ENCODE measurements around the gene ZNF860. TPM values are rescaled to one million over a fixed set of nuclear protein-coding genes. Genes with fewer than 3 reads are reported as not detected.

ZNF860 gene
- total RNA-seq, 1 donor from 2014 or later = 1.2 TPM

DNA sequence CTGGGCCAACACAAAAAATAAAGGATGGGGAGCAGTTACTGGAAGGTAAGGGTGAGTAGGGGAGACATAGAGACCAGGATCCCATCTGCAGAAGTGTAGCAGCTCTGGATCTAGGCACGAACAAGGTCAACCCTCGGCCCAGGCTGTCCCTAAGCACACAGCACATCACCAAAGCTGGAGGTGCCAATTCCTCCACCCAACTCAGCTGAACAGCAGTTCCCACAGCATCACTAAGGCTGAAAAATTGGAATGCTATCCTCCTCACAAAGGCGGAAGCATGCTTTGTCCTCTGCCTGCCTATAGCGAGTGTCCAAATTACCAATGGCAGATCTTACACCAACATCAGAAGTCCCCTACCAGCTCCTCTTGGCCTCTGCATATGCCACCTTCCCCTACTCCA, 34.4 kb upstream of the ZNF860 start:
- Mint-ChIP-seq H3K4me1 (peaks cover 19% of the 10 kb centered on the region), H3K36me3 (no peaks in the 10 kb centered on the region), H3K9me3 (peaks cover 17% of the 10 kb centered on the region), H3K27ac (no peak overlapping the region), H3K4me3 (no peak overlapping the region), H3K27me3 (ENCODE audit: low read depth) (no peaks in the 10 kb centered on the region)
- DNase-seq (ENCODE audit: low spot score in 2 of 2, unreplicated experiment in 2 of 2) = no peak
- TF ChIP-seq, protein P1, sequence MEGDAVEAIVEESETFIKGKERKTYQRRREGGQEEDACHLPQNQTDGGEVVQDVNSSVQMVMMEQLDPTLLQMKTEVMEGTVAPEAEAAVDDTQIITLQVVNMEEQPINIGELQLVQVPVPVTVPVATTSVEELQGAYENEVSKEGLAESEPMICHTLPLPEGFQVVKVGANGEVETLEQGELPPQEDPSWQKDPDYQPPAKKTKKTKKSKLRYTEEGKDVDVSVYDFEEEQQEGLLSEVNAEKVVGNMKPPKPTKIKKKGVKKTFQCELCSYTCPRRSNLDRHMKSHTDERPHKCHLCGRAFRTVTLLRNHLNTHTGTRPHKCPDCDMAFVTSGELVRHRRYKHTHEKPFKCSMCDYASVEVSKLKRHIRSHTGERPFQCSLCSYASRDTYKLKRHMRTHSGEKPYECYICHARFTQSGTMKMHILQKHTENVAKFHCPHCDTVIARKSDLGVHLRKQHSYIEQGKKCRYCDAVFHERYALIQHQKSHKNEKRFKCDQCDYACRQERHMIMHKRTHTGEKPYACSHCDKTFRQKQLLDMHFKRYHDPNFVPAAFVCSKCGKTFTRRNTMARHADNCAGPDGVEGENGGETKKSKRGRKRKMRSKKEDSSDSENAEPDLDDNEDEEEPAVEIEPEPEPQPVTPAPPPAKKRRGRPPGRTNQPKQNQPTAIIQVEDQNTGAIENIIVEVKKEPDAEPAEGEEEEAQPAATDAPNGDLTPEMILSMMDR (IDR thresholded peaks at IDR 0.05; ENCODE audit: unreplicated experiment) = no peak

DNA sequence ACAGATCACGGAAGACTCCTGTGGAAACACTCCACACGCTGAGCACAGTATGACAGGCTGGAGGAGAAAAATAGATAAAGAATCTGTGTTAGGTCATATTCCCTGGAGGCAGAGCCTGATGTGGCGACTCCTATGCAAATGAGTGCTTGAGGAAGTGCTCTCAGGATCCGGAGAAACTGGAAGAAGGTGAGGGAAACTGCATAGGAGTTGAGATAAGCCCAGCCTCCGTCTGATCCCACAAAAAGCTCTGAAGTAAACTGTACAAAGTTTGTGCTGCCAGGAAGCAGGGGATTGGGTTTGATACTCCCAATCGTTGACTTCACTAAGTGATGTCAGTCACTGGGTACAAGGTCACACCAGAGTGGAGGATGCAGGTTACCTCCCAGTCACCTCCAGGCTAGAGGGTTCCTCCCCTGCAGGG, 33.9 kb upstream of the ZNF860 start:
- TF ChIP-seq, protein P1 (IDR thresholded peaks at IDR 0.05; ENCODE audit: unreplicated experiment) = no peak
- H3K27ac Mint-ChIP-seq = peak overlapping the region; percentile 10

DNA sequence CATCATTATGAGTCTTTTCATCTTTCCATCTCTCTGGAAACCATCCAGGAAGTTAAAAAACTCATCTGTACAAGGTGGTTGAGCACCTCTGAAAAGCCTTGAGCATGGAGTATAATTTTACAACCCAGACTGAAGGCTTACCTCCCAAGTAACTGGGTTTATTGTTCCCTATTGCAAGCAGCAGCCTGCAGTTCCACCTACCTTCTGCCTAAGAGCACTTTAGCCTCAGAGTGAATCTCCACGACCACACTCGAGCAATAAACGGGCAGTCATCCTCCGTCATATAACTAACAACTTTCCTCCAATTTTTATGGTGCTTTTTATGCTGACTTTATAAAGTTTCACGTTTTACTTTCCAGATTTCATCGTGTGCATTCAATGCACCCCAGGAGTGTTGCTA, 33.3 kb upstream of the ZNF860 start:
- no peak overlapping the region for H3K4me3 Mint-ChIP-seq
- H3K4me1 Mint-ChIP-seq = peaks cover 19% of the 10 kb centered on the region
- H3K9me3 Mint-ChIP-seq = peaks cover 12% of the 10 kb centered on the region
- no peaks in the 10 kb centered on the region for H3K36me3 Mint-ChIP-seq
- no peaks in the 10 kb centered on the region for H3K27me3 Mint-ChIP-seq (ENCODE audit: low read depth)
- DNase-seq (ENCODE audit: low spot score in 2 of 2, unreplicated experiment in 2 of 2) = no peak
- TF ChIP-seq, protein P1 (IDR thresholded peaks at IDR 0.05; ENCODE audit: unreplicated experiment) = no peak
- H3K27ac Mint-ChIP-seq = no peak overlapping the region

More for the DNA sequence above, 33.9 kb upstream of the ZNF860 start:
- no peak for DNase-seq (ENCODE audit: low spot score in 2 of 2, unreplicated experiment in 2 of 2)
- Mint-ChIP-seq H3K36me3 (no peaks in the 10 kb centered on the region), H3K9me3 (peaks cover 17% of the 10 kb centered on the region), H3K4me1 (peaks cover 19% of the 10 kb centered on the region), H3K4me3 (no peak overlapping the region), H3K27me3 (ENCODE audit: low read depth) (no peaks in the 10 kb centered on the region)

DNA sequence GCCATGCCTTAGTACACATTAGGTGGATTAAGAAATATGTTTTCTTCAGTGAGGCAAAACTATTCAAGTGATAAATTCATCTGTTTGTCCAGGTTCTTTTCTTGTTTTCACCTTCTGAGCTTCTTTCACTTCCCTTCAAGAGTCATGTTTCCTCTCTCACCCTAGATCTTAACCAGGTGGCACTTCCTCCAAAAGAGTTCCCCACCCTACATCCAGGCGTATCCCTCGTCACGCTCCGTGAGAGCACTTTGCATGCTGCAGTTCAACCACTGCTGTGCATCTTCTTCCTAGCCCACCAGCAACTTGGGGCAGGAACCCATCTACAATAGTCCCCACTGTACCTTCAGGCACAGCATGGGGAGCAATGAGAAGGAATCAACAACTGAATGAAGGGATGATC, 29.3 kb upstream of the ZNF860 start:
- peaks cover 26% of the 10 kb centered on the region for H3K9me3 Mint-ChIP-seq
- TF ChIP-seq, protein P1 (IDR thresholded peaks at IDR 0.05; ENCODE audit: unreplicated experiment) = no peak
- no peak overlapping the region for H3K4me3 Mint-ChIP-seq
- peaks cover 15% of the 10 kb centered on the region for H3K4me1 Mint-ChIP-seq
- H3K27me3 Mint-ChIP-seq (ENCODE audit: low read depth) = no peaks in the 10 kb centered on the region
- peaks cover 2% of the 10 kb centered on the region for H3K36me3 Mint-ChIP-seq
- H3K27ac Mint-ChIP-seq = no peak overlapping the region
- no peak for DNase-seq (ENCODE audit: low spot score in 2 of 2, unreplicated experiment in 2 of 2)

DNA sequence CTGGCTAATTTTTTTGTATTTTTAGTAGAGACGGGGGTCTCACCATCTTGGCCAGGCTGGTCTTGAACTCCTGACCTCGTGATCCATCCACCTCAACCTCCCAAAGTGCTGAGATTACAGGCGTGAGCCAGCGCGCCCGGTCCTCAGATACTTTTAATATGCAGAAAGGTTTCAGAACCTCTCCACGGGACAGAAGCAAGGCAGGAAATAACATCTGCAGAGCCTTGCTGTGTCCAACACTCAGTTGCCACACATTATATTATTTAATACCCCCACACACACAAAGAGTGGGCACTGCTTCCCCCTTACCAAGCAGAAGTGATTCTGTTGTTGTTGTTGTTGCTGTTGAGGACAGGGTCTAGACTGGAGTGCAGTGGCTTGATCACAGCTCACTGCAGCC, 28.5 kb upstream of the ZNF860 start:
- H3K4me1 Mint-ChIP-seq = peaks cover 7% of the 10 kb centered on the region
- no peaks in the 10 kb centered on the region for H3K27me3 Mint-ChIP-seq (ENCODE audit: low read depth)
- peaks cover 26% of the 10 kb centered on the region for H3K9me3 Mint-ChIP-seq
- TF ChIP-seq, protein P1 (IDR thresholded peaks at IDR 0.05; ENCODE audit: unreplicated experiment) = no peak
- no peak overlapping the region for H3K27ac Mint-ChIP-seq
- no peak overlapping the region for H3K4me3 Mint-ChIP-seq
- no peak for DNase-seq (ENCODE audit: low spot score in 2 of 2, unreplicated experiment in 2 of 2)
- H3K36me3 Mint-ChIP-seq = peaks cover 2% of the 10 kb centered on the region

DNA sequence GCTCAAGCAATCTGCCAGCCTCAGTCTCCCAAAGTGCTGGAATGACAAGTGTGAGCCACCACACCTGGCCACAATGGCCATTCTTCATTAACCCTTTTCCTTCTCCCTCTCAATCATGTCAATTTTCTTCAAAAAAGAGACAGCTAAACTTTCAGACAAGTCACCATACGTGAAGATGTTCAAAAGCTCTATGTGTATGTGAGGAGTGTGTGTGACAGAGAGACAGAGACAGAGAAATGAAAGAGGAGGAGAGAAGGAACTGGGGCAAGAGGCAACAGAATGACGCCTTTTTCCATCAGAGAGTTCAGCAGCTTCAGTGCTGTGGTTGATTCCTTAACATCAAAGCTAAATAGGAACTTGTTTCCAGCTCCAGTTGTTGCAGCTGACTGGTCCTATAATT, 27.9 kb upstream of the ZNF860 start:
- Mint-ChIP-seq H3K36me3 (peaks cover 2% of the 10 kb centered on the region), H3K27me3 (ENCODE audit: low read depth) (no peaks in the 10 kb centered on the region), H3K4me1 (peaks cover 7% of the 10 kb centered on the region), H3K27ac (no peak overlapping the region), H3K9me3 (peaks cover 26% of the 10 kb centered on the region), H3K4me3 (no peak overlapping the region)
- DNase-seq (ENCODE audit: low spot score in 2 of 2, unreplicated experiment in 2 of 2) = no peak
- TF ChIP-seq, protein P1 (IDR thresholded peaks at IDR 0.05; ENCODE audit: unreplicated experiment) = no peak
